Right atrium auricular region (tissue), 2 donors: ENCODE measurements around the gene BDKRB2. TPM values are rescaled to one million over a fixed set of nuclear protein-coding genes. Genes with fewer than 3 reads are reported as not detected.

ENCODE experiments used
- DNase-seq: peaks from one replicate; pipeline ENCODE4 v3.0.0-alpha.2; 2019; ENCODE audit warnings: low spot score
- H3K27ac ChIP-seq, 2 donors: fragments of 200-600 bp; sonication (generic); 1 replicate in 1 of 2; 2 replicates in 1 of 2; pipeline ENCODE4 v1.5.1; 2016 to 2019
- H3K27me3 ChIP-seq, 2 donors: fragments of 200-600 bp; sonication (generic); one replicate each; pipeline versions ENCODE4 v1.5.1 to v1.6.0; 2017 to 2019
- H3K36me3 ChIP-seq: fragments of 200-600 bp; sonication (generic); one replicate; pipeline ENCODE4 v1.5.1; 2016
- H3K4me1 ChIP-seq, 2 donors: fragments of 200-600 bp; sonication (generic); one replicate each; pipeline versions ENCODE4 v1.5.1 to v1.6.0; 2017 to 2019
- H3K4me3 ChIP-seq, 2 donors: fragments of 200-600 bp; sonication (generic); 1 replicate in 1 of 2; 2 replicates in 1 of 2; pipeline ENCODE4 v1.5.1; 2017 to 2019; ENCODE audit warnings: mild to moderate bottlenecking in 1 of 2, moderate library complexity in 1 of 2
- H3K9me3 ChIP-seq, 2 donors: fragments of 200-600 bp; sonication (generic); one replicate each; pipeline ENCODE4 v1.5.1; 2019
- CTCF ChIP-seq, 2 donors: fragments of 200-600 bp; sonication (generic); IDR thresholded peaks; one replicate each; pipeline ENCODE4 v1.5.1; 2019; ENCODE audit warnings: antibody characterized with exemption in 2 of 2
- total RNA-seq, 2 donors: library from RNA; depleted of rRNA; stranded (reverse); fragments of >200 nt; gene quantifications; one replicate each; pipeline ENCODE4 v1.1.0, GENCODE V29; 2016

The BDKRB2 gene
- total RNA-seq, 2 donors from 2014 or later = 1.7 to 2.9 TPM

GRCh38 chr14:96180043-96180874 is 24.4 kb upstream of the BDKRB2 start:
- H3K27ac ChIP-seq = no peak overlapping the region
- no peaks in the 10 kb centered on the region for H3K36me3 ChIP-seq
- H3K27me3 ChIP-seq = no peaks in the 10 kb centered on the region
- peaks cover 0 to 23% of the 10 kb centered on the region in 2 donors for H3K4me1 ChIP-seq
- H3K4me3 ChIP-seq = no peak overlapping the region
- no peak for TF ChIP-seq CTCF (IDR thresholded peaks at IDR 0.05)
- no peak for DNase-seq
- no peaks in the 10 kb centered on the region for H3K9me3 ChIP-seq

- no peak for TF ChIP-seq CTCF (IDR thresholded peaks at IDR 0.05)
- H3K27ac ChIP-seq = no peak overlapping the region
- DNase-seq = no peak
- no peaks in the 10 kb centered on the region for H3K36me3 ChIP-seq
- peaks cover 0 to 20% of the 10 kb centered on the region in 2 donors for H3K4me1 ChIP-seq
- H3K9me3 ChIP-seq = no peaks in the 10 kb centered on the region
- no peaks in the 10 kb centered on the region for H3K27me3 ChIP-seq
- H3K4me3 ChIP-seq = no peak overlapping the region
Observed at GRCh38 chr14:96181186-96182056, 23.2 kb upstream of the BDKRB2 start.

- no peaks in the 10 kb centered on the region for H3K27me3 ChIP-seq
- TF ChIP-seq CTCF (IDR thresholded peaks at IDR 0.05) = no peak
- H3K27ac ChIP-seq = no peak overlapping the region
- no peaks in the 10 kb centered on the region for H3K36me3 ChIP-seq
- no peak overlapping the region for H3K4me3 ChIP-seq
- H3K9me3 ChIP-seq = no peaks in the 10 kb centered on the region
- peaks cover 0 to 9% of the 10 kb centered on the region in 2 donors for H3K4me1 ChIP-seq
- no peak for DNase-seq
Observed at GRCh38 chr14:96182546-96182945, 22.1 kb upstream of the BDKRB2 start.

- no peaks in the 10 kb centered on the region for H3K27me3 ChIP-seq
- no peaks in the 10 kb centered on the region for H3K36me3 ChIP-seq
- no peaks in the 10 kb centered on the region for H3K9me3 ChIP-seq
- TF ChIP-seq CTCF (IDR thresholded peaks at IDR 0.05) = no peak
- H3K4me1 ChIP-seq = no peaks in the 10 kb centered on the region
- no peak for DNase-seq
- no peak overlapping the region for H3K4me3 ChIP-seq
- H3K27ac ChIP-seq = no peak overlapping the region
Observed at GRCh38 chr14:96184737-96185136, 19.9 kb upstream of the BDKRB2 start.

GRCh38 chr14:96187216-96188031 is 17.2 kb upstream of the BDKRB2 start:
- TF ChIP-seq CTCF (IDR thresholded peaks at IDR 0.05) = no peak
- no peaks in the 10 kb centered on the region for H3K27me3 ChIP-seq

More at GRCh38 chr14:96187216-96188031, 17.2 kb upstream of the BDKRB2 start:
- H3K4me3 ChIP-seq = no peak overlapping the region
- H3K9me3 ChIP-seq = no peaks in the 10 kb centered on the region
- no peak for DNase-seq
- no peaks in the 10 kb centered on the region for H3K4me1 ChIP-seq
- H3K27ac ChIP-seq = no peak overlapping the region
- H3K36me3 ChIP-seq = no peaks in the 10 kb centered on the region
